HL-60 (cell line): ENCODE data around the gene PLCE1.

Experiments used
- DNase-seq, 2 experiments: peaks; one replicate each; pipeline ENCODE4 v3.0.0-alpha.2; 2010 to 2020; ENCODE audit warnings: low read depth in 1 of 2, low spot score in 1 of 2
- H3K27ac ChIP-seq: fragments of 250-450 bp; sonication (Bioruptor Pico); replicated peaks from 2 replicates; pipeline ENCODE4 v1.5.1; 2020; ENCODE audit warnings: mild to moderate bottlenecking, moderate library complexity
- H3K27me3 ChIP-seq: fragments of 250-450 bp; sonication (Bioruptor Pico); 2 replicates; pipeline ENCODE4 v1.5.1; 2021; ENCODE audit warnings: mild to moderate bottlenecking, moderate library complexity; ENCODE audit not compliant: insufficient read depth, poor library complexity, severe bottlenecking
- H3K4me3 ChIP-seq: replicated peaks from 2 replicates; pipeline ENCODE4 v1.5.1; 2011; ENCODE audit warnings: mild to moderate bottlenecking, control low read depth, low read length; ENCODE audit not compliant: insufficient read depth
- CTCF ChIP-seq: IDR thresholded peaks from one replicate; pipeline ENCODE4 v1.5.1; 2011; ENCODE audit warnings: low read length, control low read depth, inconsistent platforms; ENCODE audit not compliant: insufficient read depth
- GABPA ChIP-seq: IDR thresholded peaks from 2 replicates; pipeline ENCODE4 v1.6.1; 2012; ENCODE audit warnings: low read depth
- POLR2AphosphoS5 ChIP-seq: IDR thresholded peaks from 2 replicates; pipeline ENCODE4 v1.6.1; 2012; ENCODE audit warnings: low read depth
- REST ChIP-seq: IDR thresholded peaks from 2 replicates; pipeline ENCODE4 v1.6.1; 2012; ENCODE audit warnings: low read depth; ENCODE audit not compliant: insufficient replicate concordance
- SPI1 ChIP-seq: IDR thresholded peaks from 2 replicates; pipeline ENCODE4 v1.6.1; 2012; ENCODE audit warnings: low read depth, mild to moderate bottlenecking, borderline replicate concordance

The PLCE1 gene

GRCh38 chr10:94011296-94011695 is 17.6 kb downstream of the PLCE1 start:
- H3K4me3 ChIP-seq = no peak overlapping the region
- DNase-seq = no peak
- H3K27ac ChIP-seq = no peak overlapping the region
- TF ChIP-seq SPI1 = no peak
- no peak for TF ChIP-seq REST
- TF ChIP-seq POLR2AphosphoS5 = no peak
- TF ChIP-seq GABPA = no peak
- TF ChIP-seq CTCF = no peak
- H3K27me3 ChIP-seq = no peaks in the 10 kb centered on the region

GRCh38 chr10:94012834-94013233 is 19.1 kb downstream of the PLCE1 start:
- Histone ChIP-seq H3K4me3 (no peak overlapping the region), H3K27me3 (no peaks in the 10 kb centered on the region), H3K27ac (no peak overlapping the region)
- no peak for DNase-seq
- TF ChIP-seq CTCF (no peak), POLR2AphosphoS5 (no peak), REST (no peak), SPI1 (no peak), GABPA (no peak)

GRCh38 chr10:94013331-94013760 is 19.6 kb downstream of the PLCE1 start:
- TF ChIP-seq REST (no peak), CTCF (no peak), GABPA (no peak), POLR2AphosphoS5 (no peak)
- DNase-seq = no peak
- no peak overlapping the region for H3K27ac ChIP-seq
- H3K4me3 ChIP-seq = no peak overlapping the region
- no peaks in the 10 kb centered on the region for H3K27me3 ChIP-seq
